ENCODE results near the gene ZNF253.

DNA sequence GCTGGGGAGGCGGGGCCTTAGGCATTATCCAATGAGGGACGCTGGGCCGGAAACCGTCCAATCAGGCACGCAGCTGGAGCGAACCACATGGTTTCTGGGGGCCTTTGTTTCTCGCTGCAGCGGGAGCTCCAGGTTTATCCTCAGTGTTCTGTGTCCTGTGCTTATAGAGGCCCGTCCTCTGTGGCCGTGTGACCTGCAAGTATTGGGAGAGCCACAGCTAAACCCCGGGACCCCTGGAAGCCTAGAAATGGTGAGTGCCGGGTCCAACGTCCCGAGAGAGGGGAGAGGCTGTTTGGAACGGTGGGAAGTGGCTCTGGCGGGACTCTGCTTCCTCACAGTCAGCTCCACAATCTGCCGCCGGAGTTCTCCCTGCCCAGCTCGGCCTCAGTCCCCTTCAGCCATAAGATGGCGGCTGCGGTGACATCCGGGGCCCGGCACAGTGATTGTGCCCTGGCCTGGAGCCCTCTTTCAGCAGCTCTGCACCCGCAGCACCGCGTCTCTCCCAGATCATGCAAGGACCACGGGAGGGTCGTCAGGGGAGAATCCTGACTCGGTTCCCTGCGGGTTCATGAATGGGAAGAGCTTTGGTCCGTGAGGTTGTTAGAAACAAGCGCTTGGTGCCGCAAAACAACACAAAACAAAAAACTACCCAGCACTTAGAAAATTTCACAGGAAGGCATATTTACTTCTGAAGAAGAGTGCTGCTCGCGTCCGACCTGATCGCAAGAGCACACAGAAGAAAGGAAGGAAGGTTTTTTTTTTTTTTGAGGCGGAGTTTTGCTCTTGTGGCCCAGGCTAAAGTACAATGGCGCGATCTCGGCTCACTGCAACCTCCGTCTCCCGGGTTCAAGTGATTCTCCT is at the start of gene ZNF253:
- TF ChIP-seq, protein P1, sequence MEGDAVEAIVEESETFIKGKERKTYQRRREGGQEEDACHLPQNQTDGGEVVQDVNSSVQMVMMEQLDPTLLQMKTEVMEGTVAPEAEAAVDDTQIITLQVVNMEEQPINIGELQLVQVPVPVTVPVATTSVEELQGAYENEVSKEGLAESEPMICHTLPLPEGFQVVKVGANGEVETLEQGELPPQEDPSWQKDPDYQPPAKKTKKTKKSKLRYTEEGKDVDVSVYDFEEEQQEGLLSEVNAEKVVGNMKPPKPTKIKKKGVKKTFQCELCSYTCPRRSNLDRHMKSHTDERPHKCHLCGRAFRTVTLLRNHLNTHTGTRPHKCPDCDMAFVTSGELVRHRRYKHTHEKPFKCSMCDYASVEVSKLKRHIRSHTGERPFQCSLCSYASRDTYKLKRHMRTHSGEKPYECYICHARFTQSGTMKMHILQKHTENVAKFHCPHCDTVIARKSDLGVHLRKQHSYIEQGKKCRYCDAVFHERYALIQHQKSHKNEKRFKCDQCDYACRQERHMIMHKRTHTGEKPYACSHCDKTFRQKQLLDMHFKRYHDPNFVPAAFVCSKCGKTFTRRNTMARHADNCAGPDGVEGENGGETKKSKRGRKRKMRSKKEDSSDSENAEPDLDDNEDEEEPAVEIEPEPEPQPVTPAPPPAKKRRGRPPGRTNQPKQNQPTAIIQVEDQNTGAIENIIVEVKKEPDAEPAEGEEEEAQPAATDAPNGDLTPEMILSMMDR (IDR thresholded peaks at IDR 0.05): no peak
- no peak for TF ChIP-seq ZFX (IDR thresholded peaks at IDR 0.05; ENCODE audit: borderline replicate concordance)

Measured in 22Rv1 (cell line).